ENCODE results near the gene SUSD5. TPM values are rescaled to one million over a fixed set of nuclear protein-coding genes. Genes with fewer than 3 reads are reported as not detected.
A peak's percentile ranks its signal among the peaks of the same experiment; 100 is the strongest.
"Not testable (repeated sequence)": the region's sequence is repeated elsewhere in the genome, so short reads cannot be mapped to it uniquely, and the experiment has no call there.

SUSD5 gene
- total RNA-seq, 2 experiments from 2014 or later, result not detected

GRCh38 chr3:33125840-33126239 is 92.8 kb downstream of the SUSD5 start:
- POLR2A ChIA-PET, result interaction anchor here (0.6 kb wide), 1 partner anchor 12 kb away, joined by 3 read pairs; the partner anchor contains the start of gene CRTAP
- H3K9me3 Mint-ChIP-seq (ENCODE audit: insufficient read depth), result no peaks in the 10 kb centered on the region

GRCh38 chr3:33124638-33125037 is 94.0 kb downstream of the SUSD5 start:
- POLR2A ChIA-PET, result no interaction called here
- no peak overlapping the region for H3K4me3 Mint-ChIP-seq
- CTCF ChIA-PET, result interaction anchor here (2.7 kb wide), 1 partner anchor 248 kb away, joined by 8 read pairs; no protein-coding TSS in a partner anchor
- peaks cover 7% of the 10 kb centered on the region for H3K36me3 Mint-ChIP-seq (ENCODE audit: low read depth)
- no peaks in the 10 kb centered on the region for H3K4me1 Mint-ChIP-seq (ENCODE audit: low read depth)
- no peaks in the 10 kb centered on the region for H3K27me3 Mint-ChIP-seq (ENCODE audit: low read depth)
- H3K9me3 Mint-ChIP-seq (ENCODE audit: insufficient read depth), result no peaks in the 10 kb centered on the region
- ATAC-seq, result no peak
- DNase-seq, result no peak
- no peak overlapping the region for H3K27ac Mint-ChIP-seq

More at GRCh38 chr3:33125840-33126239, 92.8 kb downstream of the SUSD5 start:
- Mint-ChIP-seq H3K36me3 (ENCODE audit: low read depth) (peaks cover 5% of the 10 kb centered on the region), H3K4me3 (no peak overlapping the region), H3K4me1 (ENCODE audit: low read depth) (no peaks in the 10 kb centered on the region), H3K27me3 (ENCODE audit: low read depth) (no peaks in the 10 kb centered on the region), H3K27ac (no peak overlapping the region)
- CTCF ChIA-PET, result interaction anchor here (2.7 kb wide), 1 partner anchor 247 kb away, joined by 8 read pairs; no protein-coding TSS in a partner anchor
- DNase-seq (peak; percentile 12), ATAC-seq (no peak)

GRCh38 chr3:33122991-33123390 is 95.6 kb downstream of the SUSD5 start:
- H3K4me1 Mint-ChIP-seq (ENCODE audit: low read depth), result no peaks in the 10 kb centered on the region
- ATAC-seq (no peak), DNase-seq (no peak)
- CTCF ChIA-PET, result interaction anchor here (0.9 to 2.9 kb wide), 2 partner anchors 9 to 250 kb away, joined by 3 to 14 read pairs; no protein-coding TSS in a partner anchor
- peaks cover 7% of the 10 kb centered on the region for H3K36me3 Mint-ChIP-seq (ENCODE audit: low read depth)
- no peak overlapping the region for H3K27ac Mint-ChIP-seq
- H3K4me3 Mint-ChIP-seq, result no peak overlapping the region
- H3K9me3 Mint-ChIP-seq (ENCODE audit: insufficient read depth), result no peaks in the 10 kb centered on the region
- H3K27me3 Mint-ChIP-seq (ENCODE audit: low read depth), result no peaks in the 10 kb centered on the region
- POLR2A ChIA-PET, result no interaction called here

- peaks cover 5% of the 10 kb centered on the region for H3K36me3 Mint-ChIP-seq (ENCODE audit: low read depth)
- DNase-seq (no peak), ATAC-seq (no peak)
- no peak overlapping the region for H3K27ac Mint-ChIP-seq
- H3K4me1 Mint-ChIP-seq (ENCODE audit: low read depth), result peaks cover 4% of the 10 kb centered on the region
- H3K4me3 Mint-ChIP-seq, result no peak overlapping the region
- no peaks in the 10 kb centered on the region for H3K9me3 Mint-ChIP-seq (ENCODE audit: insufficient read depth)
- ChIA-PET CTCF (interaction anchor here (1.0 to 1.8 kb wide), 2 partner anchors 12 to 253 kb away, joined by 3 to 9 read pairs; no protein-coding TSS in a partner anchor), POLR2A (no interaction called here)
- no peaks in the 10 kb centered on the region for H3K27me3 Mint-ChIP-seq (ENCODE audit: low read depth)
Measured at GRCh38 chr3:33119891-33120290, 98.7 kb downstream of the SUSD5 start.

GRCh38 chr3:33117461-33117860 is 101.1 kb downstream of the SUSD5 start:
- Mint-ChIP-seq H3K4me1 (ENCODE audit: low read depth) (peaks cover 18% of the 10 kb centered on the region), H3K36me3 (ENCODE audit: low read depth) (peaks cover 2% of the 10 kb centered on the region), H3K4me3 (no peak overlapping the region), H3K27ac (no peak overlapping the region), H3K9me3 (ENCODE audit: insufficient read depth) (no peaks in the 10 kb centered on the region), H3K27me3 (ENCODE audit: low read depth) (no peaks in the 10 kb centered on the region)
- ATAC-seq (no peak), DNase-seq (no peak)
- POLR2A ChIA-PET, result no interaction called here
- CTCF ChIA-PET, result interaction anchor here (0.6 to 2.6 kb wide), 2 partner anchors 255 to 538 kb away, joined by 4 to 13 read pairs; no protein-coding TSS in a partner anchor

GRCh38 chr3:33115024-33115768 is 103.4 kb downstream of the SUSD5 start:
- Mint-ChIP-seq H3K4me1 (ENCODE audit: low read depth) (peaks cover 20% of the 10 kb centered on the region), H3K27ac (no peak overlapping the region), H3K4me3 (peak overlapping the region; percentile 84), H3K9me3 (ENCODE audit: insufficient read depth) (no peaks in the 10 kb centered on the region), H3K36me3 (ENCODE audit: low read depth) (no peaks in the 10 kb centered on the region), H3K27me3 (ENCODE audit: low read depth) (no peaks in the 10 kb centered on the region)
- DNase-seq (no peak), ATAC-seq (no peak)
- CTCF ChIA-PET, result interaction anchor here (2.6 kb wide), 2 partner anchors 16 to 258 kb away, joined by 13 to 19 read pairs; no protein-coding TSS in a partner anchor
- POLR2A ChIA-PET, result interaction anchor here (0.8 kb wide), 1 partner anchor 672 kb away, joined by 3 read pairs; no protein-coding TSS in a partner anchor

- H3K36me3 Mint-ChIP-seq (ENCODE audit: low read depth), result no peaks in the 10 kb centered on the region
- no peaks in the 10 kb centered on the region for H3K9me3 Mint-ChIP-seq (ENCODE audit: insufficient read depth)
- no peaks in the 10 kb centered on the region for H3K27me3 Mint-ChIP-seq (ENCODE audit: low read depth)
- ChIA-PET POLR2A (interaction anchor here (1.3 kb wide), 1 partner anchor 8 kb away, joined by 3 read pairs; no protein-coding TSS in a partner anchor), CTCF (interaction anchor here (1.3 to 2.6 kb wide), 2 partner anchors 17 to 28 kb away, joined by 3 to 19 read pairs; no protein-coding TSS in a partner anchor)
- no peak for DNase-seq
- peak overlapping the region; percentile 80 for H3K27ac Mint-ChIP-seq
- no peak for ATAC-seq
- H3K4me3 Mint-ChIP-seq, result peak overlapping the region; percentile 84
- H3K4me1 Mint-ChIP-seq (ENCODE audit: low read depth), result peaks cover 20% of the 10 kb centered on the region
Measured at GRCh38 chr3:33114622-33115023, 104.0 kb downstream of the SUSD5 start.

GRCh38 chr3:33113772-33114621 is 104.6 kb downstream of the SUSD5 start, which contains the start of gene CRTAP:
Gene CRTAP, plus strand, starts transcription at chr3:33114014. Its CDS starts 64 bp downstream, at chr3:33114078.
- ChIA-PET CTCF (interaction anchor here (1.2 to 2.6 kb wide), 4 partner anchors 18 to 166 kb away, joined by 3 to 19 read pairs (median 4); no protein-coding TSS in a partner anchor), POLR2A (interaction anchor here (0.5 to 1.3 kb wide), 3 partner anchors 8 to 14 kb away, joined by 3 read pairs; no protein-coding TSS in a partner anchor)
- H3K4me3 Mint-ChIP-seq, result peak within 1 kb of the TSS; percentile 84
- DNase-seq, result peak; percentile 86
- peak; percentile 93 for ATAC-seq
- H3K4me1 Mint-ChIP-seq (ENCODE audit: low read depth), result peaks cover 20% of the 10 kb centered on the region
- H3K27me3 Mint-ChIP-seq (ENCODE audit: low read depth), result peaks cover 3% of the 10 kb centered on the region
- peak within 1 kb of the TSS; percentile 80 for H3K27ac Mint-ChIP-seq
- H3K9me3 Mint-ChIP-seq (ENCODE audit: insufficient read depth), result no peaks in the 10 kb centered on the region
- H3K36me3 Mint-ChIP-seq (ENCODE audit: low read depth), result no peaks in the 10 kb centered on the region

GRCh38 chr3:33111581-33111980 is 107.0 kb downstream of the SUSD5 start:
- Mint-ChIP-seq H3K36me3 (ENCODE audit: low read depth) (no peaks in the 10 kb centered on the region), H3K4me1 (ENCODE audit: low read depth) (peaks cover 20% of the 10 kb centered on the region), H3K4me3 (no peak overlapping the region), H3K27ac (no peak overlapping the region), H3K9me3 (ENCODE audit: insufficient read depth) (no peaks in the 10 kb centered on the region), H3K27me3 (ENCODE audit: low read depth) (peaks cover 5% of the 10 kb centered on the region)
- ATAC-seq, result no peak
- ChIA-PET CTCF (interaction anchor here (1.0 to 1.5 kb wide), 4 partner anchors 18 to 676 kb away, joined by 3 to 11 read pairs (median 4); no protein-coding TSS in a partner anchor), POLR2A (no interaction called here)
- DNase-seq, result peak; percentile 17

- POLR2A ChIA-PET; H3K9me3 Mint-ChIP-seq (ENCODE audit: insufficient read depth); H3K27ac Mint-ChIP-seq: not testable (repeated sequence)
Measured at GRCh38 chr3:33106854-33107253, 111.8 kb downstream of the SUSD5 start.

GRCh38 chr3:33105341-33105948 is 113.2 kb downstream of the SUSD5 start:
- peaks cover 17% of the 10 kb centered on the region for H3K27me3 Mint-ChIP-seq (ENCODE audit: low read depth)
- no peaks in the 10 kb centered on the region for H3K36me3 Mint-ChIP-seq (ENCODE audit: low read depth)
- CTCF ChIA-PET, result interaction anchor here (1.2 to 1.5 kb wide), 2 partner anchors 10 to 267 kb away, joined by 3 read pairs; no protein-coding TSS in a partner anchor
- DNase-seq (peak; percentile 12), ATAC-seq (no peak)
- no peaks in the 10 kb centered on the region for H3K9me3 Mint-ChIP-seq (ENCODE audit: insufficient read depth)
- POLR2A ChIA-PET, result no interaction called here
- H3K27ac Mint-ChIP-seq, result no peak overlapping the region
- no peaks in the 10 kb centered on the region for H3K4me1 Mint-ChIP-seq (ENCODE audit: low read depth)
- no peak overlapping the region for H3K4me3 Mint-ChIP-seq

More at GRCh38 chr3:33106854-33107253, 111.8 kb downstream of the SUSD5 start:
- CTCF ChIA-PET; H3K4me1 Mint-ChIP-seq (ENCODE audit: low read depth); ATAC-seq; H3K36me3 Mint-ChIP-seq (ENCODE audit: low read depth); H3K4me3 Mint-ChIP-seq: not testable (repeated sequence)
- H3K27me3 Mint-ChIP-seq (ENCODE audit: low read depth), result peaks cover 17% of the 10 kb centered on the region
- DNase-seq, result peak; percentile 12
